Fibroblast of lung (primary cell): ENCODE measurements around the gene XPR1. TPM values are rescaled to one million over a fixed set of nuclear protein-coding genes. Genes with fewer than 3 reads are reported as not detected.

ENCODE experiments used
- DNase-seq, 2 donors: peaks; one replicate each; pipeline versions ENCODE4 v3.0.0 to v3.0.0-alpha.2; 2010; ENCODE audit warnings: low read depth in 2 of 2
- H2AFZ ChIP-seq: 2 replicates; pipeline ENCODE4 v1.5.1; 2012; ENCODE audit warnings: low read length, control low read depth, inconsistent platforms
- H3K27ac ChIP-seq: 2 replicates; pipeline ENCODE4 v1.5.1; 2011; ENCODE audit warnings: low read length, control low read depth; ENCODE audit not compliant: insufficient read depth
- H3K27me3 ChIP-seq: 2 replicates; pipeline ENCODE4 v1.5.1; 2011; ENCODE audit warnings: mild to moderate bottlenecking, low read length; ENCODE audit not compliant: control insufficient read depth, insufficient read depth
- H3K36me3 ChIP-seq: 2 replicates; pipeline ENCODE4 v1.5.1; 2011; ENCODE audit warnings: low read length; ENCODE audit not compliant: control insufficient read depth, insufficient read depth
- H3K4me1 ChIP-seq: 2 replicates; pipeline ENCODE4 v1.5.1; 2011; ENCODE audit warnings: low read length; ENCODE audit not compliant: control insufficient read depth, insufficient read depth; ENCODE audit errors: extremely low read depth
- H3K4me2 ChIP-seq: 2 replicates; pipeline ENCODE4 v1.5.1; 2011; ENCODE audit warnings: low read length, control low read depth; ENCODE audit not compliant: insufficient read depth; ENCODE audit errors: extremely low read depth
- H3K4me3 ChIP-seq, 4 experiments: fragments of 200-600 bp in 1 of 4; sonication (generic) in 1 of 4; replicated peaks in 1 of 4; 2 replicates each; pipeline ENCODE4 v1.5.1; 2011 to 2016; ENCODE audit warnings: low read length in 4 of 4, low read depth in 3 of 4, mild to moderate bottlenecking in 3 of 4, control low read depth in 2 of 4, inconsistent platforms in 1 of 4, mixed read lengths in 1 of 4; ENCODE audit not compliant: insufficient read depth in 1 of 4; ENCODE audit errors: control extremely low read depth in 1 of 4
- H3K79me2 ChIP-seq: 2 replicates; pipeline ENCODE4 v1.5.1; 2012; ENCODE audit warnings: mild to moderate bottlenecking, low read length, inconsistent platforms; ENCODE audit not compliant: control insufficient read depth, insufficient read depth
- H3K9ac ChIP-seq: 2 replicates; pipeline ENCODE4 v1.5.1; 2011; ENCODE audit warnings: mild to moderate bottlenecking, low read length, control low read depth; ENCODE audit not compliant: insufficient read depth
- H3K9me3 ChIP-seq: 2 replicates; pipeline ENCODE4 v1.5.1; 2012; ENCODE audit warnings: low read depth, low read length; ENCODE audit not compliant: control insufficient read depth, insufficient read depth
- H4K20me1 ChIP-seq: 2 replicates; pipeline ENCODE4 v1.5.1; 2011; ENCODE audit warnings: low read length; ENCODE audit not compliant: control insufficient read depth, insufficient read depth; ENCODE audit errors: extremely low read depth
- CTCF ChIP-seq, 2 donors: IDR thresholded peaks in 1 of 2; conservative IDR thresholded peaks in 1 of 2; 1 replicate in 1 of 2; 2 replicates in 1 of 2; pipeline ENCODE4 v1.5.1; 2011 to 2012; ENCODE audit warnings: low read length in 2 of 2, control low read depth in 1 of 2, inconsistent platforms in 1 of 2, low read depth in 1 of 2, mild to moderate bottlenecking in 1 of 2
- EZH2 ChIP-seq: IDR thresholded peaks from 2 replicates; pipeline ENCODE4 v1.5.1; 2012; ENCODE audit warnings: low read length, control low read depth, mild to moderate bottlenecking; ENCODE audit errors: missing control alignments
- polyA plus RNA-seq, 2 donors: library from polyadenylated mRNA; depleted of rRNA in 1 of 2; stranded (reverse) in 1 of 2; unstranded in 1 of 2; fragments of >200 nt; gene quantifications; 2 replicates each; pipeline ENCODE4 v1.2.1, GENCODE V29; 2011 to 2012; ENCODE audit warnings: missing spikeins in 1 of 2
- total RNA-seq: library from RNA; depleted of rRNA; stranded (reverse); fragments of >200 nt; gene quantifications from 2 replicates; pipeline ENCODE4 v1.2.1, GENCODE V29; 2014

XPR1 gene
- total and polyA plus RNA-seq, 2 donors (not counting 1 experiment from before 2014, with no cell fraction given) = 18.4 to 31.5 TPM

GRCh38 chr1:180898441-180899219 is 266.8 kb downstream of the XPR1 start:
- TF ChIP-seq EZH2 = no peak
- no peak for TF ChIP-seq CTCF (conservative IDR thresholded peaks at IDR 0.05 in 1 of 2, IDR thresholded peaks at IDR 0.05 in 1 of 2; ENCODE audit: low read depth in 1 of 2, low read length in 2 of 2)

GRCh38 chr1:180899262-180899661 is 267.4 kb downstream of the XPR1 start:
- H3K36me3 ChIP-seq = no peaks in the 10 kb centered on the region
- no peaks in the 10 kb centered on the region for H3K9me3 ChIP-seq
- no peak overlapping the region for H3K4me2 ChIP-seq
- no peaks in the 10 kb centered on the region for H3K79me2 ChIP-seq
- H2AFZ ChIP-seq = no peak overlapping the region
- no peak overlapping the region for H3K4me3 ChIP-seq
- H3K27ac ChIP-seq = no peak overlapping the region
- DNase-seq = no peak
- TF ChIP-seq CTCF (conservative IDR thresholded peaks at IDR 0.05 in 1 of 2, IDR thresholded peaks at IDR 0.05 in 1 of 2; ENCODE audit: low read depth in 1 of 2, low read length in 2 of 2) (no peak), EZH2 (no peak)
- no peak overlapping the region for H3K9ac ChIP-seq
- no peaks in the 10 kb centered on the region for H3K27me3 ChIP-seq
- no peaks in the 10 kb centered on the region for H4K20me1 ChIP-seq
- no peaks in the 10 kb centered on the region for H3K4me1 ChIP-seq

More at GRCh38 chr1:180898441-180899219, 266.8 kb downstream of the XPR1 start:
- Histone ChIP-seq H3K4me3 (no peak overlapping the region), H3K27ac (no peak overlapping the region), H4K20me1 (no peaks in the 10 kb centered on the region), H3K36me3 (no peaks in the 10 kb centered on the region), H3K4me1 (no peaks in the 10 kb centered on the region), H3K79me2 (no peaks in the 10 kb centered on the region), H2AFZ (no peak overlapping the region), H3K9me3 (no peaks in the 10 kb centered on the region), H3K9ac (no peak overlapping the region), H3K4me2 (no peak overlapping the region), H3K27me3 (no peaks in the 10 kb centered on the region)
- DNase-seq = peak in 1 of 2 donors; percentile 8

GRCh38 chr1:180901076-180901990 is 269.5 kb downstream of the XPR1 start:
- H3K4me2 ChIP-seq = no peak overlapping the region
- no peak for DNase-seq

More at GRCh38 chr1:180901076-180901990, 269.5 kb downstream of the XPR1 start:
- Histone ChIP-seq H3K9me3 (no peaks in the 10 kb centered on the region), H4K20me1 (no peaks in the 10 kb centered on the region), H3K36me3 (no peaks in the 10 kb centered on the region), H3K27me3 (no peaks in the 10 kb centered on the region), H2AFZ (no peak overlapping the region), H3K4me3 (no peak overlapping the region), H3K4me1 (no peaks in the 10 kb centered on the region), H3K27ac (no peak overlapping the region), H3K9ac (no peak overlapping the region), H3K79me2 (no peaks in the 10 kb centered on the region)
- no peak for TF ChIP-seq EZH2
- TF ChIP-seq CTCF (conservative IDR thresholded peaks at IDR 0.05 in 1 of 2, IDR thresholded peaks at IDR 0.05 in 1 of 2; ENCODE audit: low read depth in 1 of 2, low read length in 2 of 2) = no peak
